Thymus (tissue), 11 donors: Measurements from ENCODE around the gene TRIO. TPM values are rescaled to one million over a fixed set of nuclear protein-coding genes. Genes with fewer than 3 reads are reported as not detected.

Experiments used
- DNase-seq, 9 donors: peaks; one replicate each; pipeline ENCODE4 v3.0.0-alpha.2; 2013; ENCODE audit warnings: low spot score in 9 of 9, low read depth in 6 of 9, missing footprints in 1 of 9
- H3K27ac ChIP-seq, 2 donors: one replicate each; pipeline ENCODE4 v1.5.1; 2013; ENCODE audit warnings: control low read depth in 1 of 2, low read depth in 1 of 2, low read length in 1 of 2, mild to moderate bottlenecking in 1 of 2, moderate library complexity in 1 of 2
- H3K27me3 ChIP-seq, 2 donors: one replicate each; pipeline ENCODE4 v1.5.1; 2013; ENCODE audit warnings: low read length in 1 of 2; ENCODE audit not compliant: control insufficient read depth in 2 of 2, insufficient read depth in 1 of 2
- H3K36me3 ChIP-seq, 2 donors: one replicate each; pipeline ENCODE4 v1.5.1; 2013; ENCODE audit warnings: low read length in 1 of 2, mild to moderate bottlenecking in 1 of 2, moderate library complexity in 1 of 2; ENCODE audit not compliant: control insufficient read depth in 2 of 2, insufficient read depth in 2 of 2
- H3K4me1 ChIP-seq, 2 donors: one replicate each; pipeline ENCODE4 v1.5.1; 2013; ENCODE audit warnings: low read length in 2 of 2; ENCODE audit not compliant: control insufficient read depth in 2 of 2, insufficient read depth in 2 of 2
- H3K4me3 ChIP-seq, 2 donors: one replicate each; pipeline ENCODE4 v1.5.1; 2013; ENCODE audit warnings: low read length in 2 of 2, control low read depth in 1 of 2, mild to moderate bottlenecking in 1 of 2
- H3K9me3 ChIP-seq, 2 donors: one replicate each; pipeline ENCODE4 v1.5.1; 2013; ENCODE audit warnings: low read length in 1 of 2, mild to moderate bottlenecking in 1 of 2; ENCODE audit not compliant: control insufficient read depth in 2 of 2, insufficient read depth in 1 of 2
- WGBS: extraction: QIAGEN DNeasy Blood & Tissue Kit; methylation state at CpG from one replicate; pipeline ENCODE4 v1.1.7; 2013; 5-methylcytosine and 5-hydroxymethylcytosine counted together
- polyA plus RNA-seq: library from polyadenylated mRNA; stranded (reverse); fragments of 200-250 nt; gene quantifications from one replicate; pipeline ENCODE4 v1.2.3, GENCODE V29; 2013
- total RNA-seq: library from RNA; stranded (reverse); fragments of 120-200 nt; gene quantifications from one replicate; pipeline ENCODE4 v1.2.4, GENCODE V29; 2013
- donor health status: healthy.

Gene TRIO
- total and polyA plus RNA-seq, 2 donors = 26.9 to 52.1 TPM

DNA sequence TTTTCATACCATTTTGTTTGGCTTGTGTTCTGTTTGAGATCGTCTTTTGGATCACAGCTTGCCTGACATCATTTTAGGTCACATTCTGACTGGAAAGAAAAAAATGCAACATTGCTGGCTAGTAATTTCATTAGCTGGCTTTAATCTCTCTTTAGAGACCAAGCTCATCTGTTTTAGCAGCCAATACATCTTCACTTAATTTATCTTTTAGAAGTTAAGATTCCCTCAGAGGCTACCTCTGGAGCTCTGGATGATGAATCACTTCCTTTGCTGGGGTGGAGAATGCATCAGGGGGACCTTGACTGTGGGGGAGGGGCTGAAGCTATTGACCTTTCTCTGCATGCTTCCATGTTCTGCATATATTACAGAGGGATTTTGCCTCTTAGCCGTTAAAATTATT, 256.9 kb downstream of the TRIO start:
- Histone ChIP-seq H3K4me1 (no peaks in the 10 kb centered on the region), H3K36me3 (peaks cover 0 to 29% of the 10 kb centered on the region in 2 donors), H3K4me3 (no peak overlapping the region), H3K9me3 (no peaks in the 10 kb centered on the region), H3K27me3 (no peaks in the 10 kb centered on the region), H3K27ac (no peak overlapping the region)
- WGBS = 95% methylated on average over 2 of the region's 2 CpGs
- no peak for DNase-seq

DNA sequence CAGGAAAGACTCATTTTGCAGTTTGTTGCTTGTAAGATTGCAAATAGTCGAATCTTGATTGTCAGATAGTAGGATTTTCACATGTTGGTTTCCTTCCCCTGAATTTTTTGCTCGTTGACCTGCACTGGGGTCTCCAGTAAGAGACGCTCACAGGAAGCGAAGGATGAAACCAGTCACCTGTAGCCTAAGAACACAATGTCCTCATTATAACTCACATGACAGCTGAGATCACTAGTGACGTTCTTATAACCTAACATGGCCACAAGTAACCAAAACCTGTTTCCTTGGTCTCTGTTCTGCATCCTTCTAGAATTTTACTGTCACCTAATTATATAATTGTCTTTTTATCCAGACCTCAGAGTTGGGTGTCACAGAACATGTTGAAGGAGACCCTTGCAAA, 257.5 kb downstream of the TRIO start:
- WGBS = 93% methylated on average over 5 of the region's 5 CpGs
- no peaks in the 10 kb centered on the region for H3K4me1 ChIP-seq
- H3K9me3 ChIP-seq = no peaks in the 10 kb centered on the region
- DNase-seq = no peak
- H3K27ac ChIP-seq = no peak overlapping the region
- no peak overlapping the region for H3K4me3 ChIP-seq
- H3K27me3 ChIP-seq = no peaks in the 10 kb centered on the region
- peaks cover 0 to 28% of the 10 kb centered on the region in 2 donors for H3K36me3 ChIP-seq

- H3K27me3 ChIP-seq = no peaks in the 10 kb centered on the region
- DNase-seq = no peak
- no peaks in the 10 kb centered on the region for H3K4me1 ChIP-seq
- H3K36me3 ChIP-seq = peaks cover 0 to 37% of the 10 kb centered on the region in 2 donors
- no peak overlapping the region for H3K4me3 ChIP-seq
- no peaks in the 10 kb centered on the region for H3K9me3 ChIP-seq
- H3K27ac ChIP-seq = no peak overlapping the region
- whole genome bisulfite sequencing = 97% methylated on average over 3 of the region's 3 CpGs
Observed at GRCh38 chr5:14401639-14402038, 258.5 kb downstream of the TRIO start.

DNA sequence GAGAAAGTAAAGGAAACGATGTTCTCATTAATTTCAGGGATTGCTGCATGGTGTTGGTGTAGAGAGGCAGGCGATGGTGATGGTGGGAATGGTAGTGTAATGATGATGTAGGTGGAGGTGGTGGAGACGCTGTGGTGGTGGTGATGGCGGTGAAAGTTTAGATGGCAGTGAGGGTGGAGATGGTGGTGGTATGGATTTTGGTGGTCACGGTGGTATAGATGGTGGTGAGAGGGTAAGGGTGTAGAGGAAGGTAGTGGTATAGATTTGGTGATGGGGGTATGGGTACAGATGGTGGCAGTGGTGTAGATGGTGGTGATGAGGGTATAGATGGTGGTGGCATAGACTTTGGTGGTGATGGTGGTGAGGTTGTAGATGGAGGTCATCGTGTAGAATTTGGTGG, 259.3 kb downstream of the TRIO start:
- Histone ChIP-seq H3K4me1 (no peaks in the 10 kb centered on the region), H3K9me3 (no peaks in the 10 kb centered on the region), H3K36me3 (peaks cover 6 to 37% of the 10 kb centered on the region in 2 donors), H3K27me3 (no peaks in the 10 kb centered on the region), H3K4me3 (no peak overlapping the region), H3K27ac (no peak overlapping the region)
- DNase-seq = no peak
- over 99% methylated on average over 6 of the region's 6 CpGs for WGBS

- Histone ChIP-seq H3K36me3 (peaks cover 7 to 35% of the 10 kb centered on the region in 2 donors), H3K4me3 (no peak overlapping the region), H3K4me1 (no peaks in the 10 kb centered on the region), H3K9me3 (no peaks in the 10 kb centered on the region), H3K27ac (no peak overlapping the region), H3K27me3 (no peaks in the 10 kb centered on the region)
- 96% methylated on average over 6 of the region's 6 CpGs for WGBS
- DNase-seq = no peak
Observed at GRCh38 chr5:14404780-14405179, 261.6 kb downstream of the TRIO start.

GRCh38 chr5:14405267-14405666, 262.1 kb downstream of the TRIO start:
- peaks cover 7 to 34% of the 10 kb centered on the region in 2 donors for H3K36me3 ChIP-seq
- H3K9me3 ChIP-seq = no peaks in the 10 kb centered on the region
- no peaks in the 10 kb centered on the region for H3K27me3 ChIP-seq
- WGBS = 98% methylated on average over 10 of the region's 10 CpGs
- H3K27ac ChIP-seq = no peak overlapping the region
- DNase-seq = no peak
- no peaks in the 10 kb centered on the region for H3K4me1 ChIP-seq
- no peak overlapping the region for H3K4me3 ChIP-seq

DNA sequence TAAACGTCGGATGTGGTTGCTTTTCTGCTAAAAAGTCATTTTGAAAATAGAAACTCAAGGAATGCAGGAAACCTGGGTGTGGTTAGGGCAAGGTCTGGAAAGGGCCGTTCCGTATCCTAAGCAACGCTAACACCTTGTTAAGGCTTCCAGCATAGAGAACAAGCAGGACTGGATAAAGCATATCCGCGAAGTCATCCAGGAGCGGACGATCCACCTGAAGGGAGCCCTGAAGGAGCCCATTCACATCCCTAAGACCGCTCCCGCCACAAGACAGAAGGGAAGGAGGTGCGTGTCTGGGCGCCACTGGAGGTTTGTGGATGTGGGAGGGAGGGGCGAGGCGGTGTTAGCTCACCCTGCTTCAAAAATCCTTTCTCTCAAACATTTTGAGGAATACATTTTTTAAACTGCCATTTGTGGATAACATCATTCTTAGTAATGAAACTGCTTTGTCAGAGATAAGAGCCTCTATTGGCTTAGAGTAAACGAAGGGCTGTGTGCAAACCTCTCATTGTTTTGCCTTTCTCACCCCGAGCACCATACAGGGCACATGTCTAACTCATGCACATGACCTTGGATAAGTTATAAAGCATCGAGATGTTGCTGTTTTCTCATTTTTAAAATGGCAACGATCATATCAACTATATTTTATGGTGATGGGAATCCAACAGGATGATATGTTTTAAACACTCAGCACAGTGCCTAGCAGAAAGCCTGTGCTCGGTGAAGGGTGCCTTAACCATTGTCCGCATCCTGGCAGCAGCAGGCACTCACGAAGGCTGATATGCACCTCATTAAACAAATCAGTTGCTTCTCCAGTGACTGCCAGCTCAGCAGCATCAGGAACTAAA, 262.8 kb downstream of the TRIO start:
- H3K4me1 ChIP-seq = no peaks in the 10 kb centered on the region
- peaks cover 7 to 29% of the 10 kb centered on the region in 2 donors for H3K36me3 ChIP-seq
- WGBS = 97% methylated on average over 22 of the region's 22 CpGs
- DNase-seq = no peak
- H3K9me3 ChIP-seq = no peaks in the 10 kb centered on the region
- no peak overlapping the region for H3K27ac ChIP-seq
- no peaks in the 10 kb centered on the region for H3K27me3 ChIP-seq
- no peak overlapping the region for H3K4me3 ChIP-seq

DNA sequence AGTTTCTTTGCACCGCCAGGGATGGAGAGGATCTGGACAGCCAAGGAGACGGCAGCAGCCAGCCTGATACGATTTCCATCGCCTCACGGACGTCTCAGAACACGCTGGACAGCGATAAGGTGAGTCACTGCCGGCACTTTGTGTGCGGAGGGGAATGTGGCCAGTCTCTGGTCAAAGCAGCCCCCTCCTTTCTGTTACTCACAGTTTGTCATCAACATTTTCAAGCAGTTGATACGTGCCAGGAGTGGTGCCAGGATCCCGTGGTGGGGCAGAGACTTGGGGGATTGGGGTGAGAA, 263.4 kb downstream of the TRIO start:
- Histone ChIP-seq H3K36me3 (peaks cover 7 to 32% of the 10 kb centered on the region in 2 donors), H3K27ac (no peak overlapping the region)
- 98% methylated on average over 12 of the region's 12 CpGs for WGBS

DNA sequence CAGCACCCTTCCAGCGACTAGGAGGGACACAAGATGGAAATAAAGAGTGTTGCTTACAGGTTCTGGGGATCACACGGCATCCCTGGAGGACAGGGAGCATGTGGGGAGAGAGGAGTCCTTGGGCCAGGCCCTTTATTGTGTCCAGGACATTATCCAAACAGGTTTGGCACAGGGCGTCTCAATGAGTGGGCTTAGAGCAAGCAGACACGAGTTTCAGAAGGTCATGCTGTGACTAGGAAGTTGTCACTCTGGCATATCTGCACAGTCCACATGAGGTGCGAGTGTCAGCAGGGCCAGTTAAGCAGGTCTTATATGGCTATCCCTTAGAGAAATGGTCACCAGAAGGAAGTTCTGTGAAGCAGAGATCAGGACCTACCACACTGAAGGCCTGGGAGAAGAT, 263.9 kb downstream of the TRIO start:
- no peak for DNase-seq
- peaks cover 7 to 32% of the 10 kb centered on the region in 2 donors for H3K36me3 ChIP-seq
- 90% methylated on average over 5 of the region's 5 CpGs for WGBS
- no peak overlapping the region for H3K27ac ChIP-seq
- no peaks in the 10 kb centered on the region for H3K4me1 ChIP-seq
- H3K9me3 ChIP-seq = no peaks in the 10 kb centered on the region
- H3K4me3 ChIP-seq = no peak overlapping the region
- H3K27me3 ChIP-seq = no peaks in the 10 kb centered on the region

More for the DNA sequence above, 263.4 kb downstream of the TRIO start:
- Histone ChIP-seq H3K27me3 (no peaks in the 10 kb centered on the region), H3K4me1 (no peaks in the 10 kb centered on the region), H3K4me3 (no peak overlapping the region), H3K9me3 (no peaks in the 10 kb centered on the region)
- no peak for DNase-seq
